DOHH2 (cell line): ENCODE data around the gene CYB5R2.

ENCODE experiments used
- H3F3A ChIP-seq: fragments of 200-600 bp; sonication (generic), shearing (Covaris generic); 2 replicates; pipeline ENCODE4 v1.6.0; 2016; ENCODE audit warnings: antibody characterized with exemption, mild to moderate bottlenecking; ENCODE audit not compliant: control insufficient read depth, insufficient read depth
- H3K27ac ChIP-seq: fragments of 200-600 bp; sonication (generic); 2 replicates; pipeline ENCODE4 v1.5.1; 2014; ENCODE audit warnings: low read depth, mild to moderate bottlenecking, low read length, moderate library complexity
- H3K27me3 ChIP-seq: fragments of 200-600 bp; sonication (generic); 2 replicates; pipeline ENCODE4 v1.6.1; 2014; ENCODE audit warnings: mild to moderate bottlenecking, low read length, mixed read lengths; ENCODE audit not compliant: control insufficient read depth
- H3K36me3 ChIP-seq: fragments of 200-600 bp; sonication (generic); 2 replicates; pipeline ENCODE4 v1.6.1; 2014; ENCODE audit warnings: mild to moderate bottlenecking, low read length, moderate library complexity, mixed read lengths; ENCODE audit not compliant: control insufficient read depth
- H3K4me1 ChIP-seq: fragments of 200-600 bp; sonication (generic); 2 replicates; pipeline ENCODE4 v1.6.1; 2014; ENCODE audit warnings: mild to moderate bottlenecking, low read length, mixed read lengths; ENCODE audit not compliant: control insufficient read depth
- H3K4me2 ChIP-seq: fragments of 200-600 bp; sonication (generic); 2 replicates; pipeline ENCODE4 v1.6.0; 2014; ENCODE audit warnings: mild to moderate bottlenecking, low read length, moderate library complexity
- H3K4me3 ChIP-seq: fragments of 200-600 bp; sonication (generic); 2 replicates; pipeline ENCODE4 v1.5.1; 2014; ENCODE audit warnings: mild to moderate bottlenecking, low read length, mixed read lengths
- H3K79me2 ChIP-seq: fragments of 200-600 bp; sonication (generic); 2 replicates; pipeline ENCODE4 v1.6.1; 2014; ENCODE audit warnings: mild to moderate bottlenecking, low read length, mixed read lengths; ENCODE audit not compliant: control insufficient read depth
- H3K9me2 ChIP-seq: fragments of 200-600 bp; sonication (generic); replicated peaks from 2 replicates; pipeline ENCODE4 v1.6.1; 2014; ENCODE audit warnings: mild to moderate bottlenecking, low read length, mixed read lengths; ENCODE audit not compliant: control insufficient read depth
- H3K9me3 ChIP-seq: fragments of 200-600 bp; sonication (generic); 2 replicates; pipeline ENCODE4 v1.6.1; 2014; ENCODE audit warnings: antibody characterized with exemption, low read length, mixed read lengths; ENCODE audit not compliant: control insufficient read depth, insufficient read depth
- H4K20me1 ChIP-seq: fragments of 200-600 bp; sonication (generic); 2 replicates; pipeline ENCODE4 v1.6.0; 2014; ENCODE audit warnings: low read depth, mild to moderate bottlenecking, antibody characterized with exemption, low read length, moderate library complexity; ENCODE audit not compliant: control insufficient read depth, insufficient read depth
- EZH2phosphoT487 ChIP-seq: fragments of 200-600 bp; sonication (generic); IDR thresholded peaks from 2 replicates; pipeline ENCODE4 v1.6.1; 2017; ENCODE audit warnings: borderline replicate concordance, mild to moderate bottlenecking, antibody characterized with exemption, low read length, moderate library complexity, mixed read lengths
- TF ChIP-seq, protein P1 (sequence below): fragments of 200-600 bp; sonication (generic); IDR thresholded peaks from one replicate; pipeline ENCODE4 v1.5.1; 2014; ENCODE audit warnings: antibody characterized with exemption, mild to moderate bottlenecking, low read depth, low read length; ENCODE audit not compliant: poor library complexity, severe bottlenecking

CYB5R2 gene

DNA sequence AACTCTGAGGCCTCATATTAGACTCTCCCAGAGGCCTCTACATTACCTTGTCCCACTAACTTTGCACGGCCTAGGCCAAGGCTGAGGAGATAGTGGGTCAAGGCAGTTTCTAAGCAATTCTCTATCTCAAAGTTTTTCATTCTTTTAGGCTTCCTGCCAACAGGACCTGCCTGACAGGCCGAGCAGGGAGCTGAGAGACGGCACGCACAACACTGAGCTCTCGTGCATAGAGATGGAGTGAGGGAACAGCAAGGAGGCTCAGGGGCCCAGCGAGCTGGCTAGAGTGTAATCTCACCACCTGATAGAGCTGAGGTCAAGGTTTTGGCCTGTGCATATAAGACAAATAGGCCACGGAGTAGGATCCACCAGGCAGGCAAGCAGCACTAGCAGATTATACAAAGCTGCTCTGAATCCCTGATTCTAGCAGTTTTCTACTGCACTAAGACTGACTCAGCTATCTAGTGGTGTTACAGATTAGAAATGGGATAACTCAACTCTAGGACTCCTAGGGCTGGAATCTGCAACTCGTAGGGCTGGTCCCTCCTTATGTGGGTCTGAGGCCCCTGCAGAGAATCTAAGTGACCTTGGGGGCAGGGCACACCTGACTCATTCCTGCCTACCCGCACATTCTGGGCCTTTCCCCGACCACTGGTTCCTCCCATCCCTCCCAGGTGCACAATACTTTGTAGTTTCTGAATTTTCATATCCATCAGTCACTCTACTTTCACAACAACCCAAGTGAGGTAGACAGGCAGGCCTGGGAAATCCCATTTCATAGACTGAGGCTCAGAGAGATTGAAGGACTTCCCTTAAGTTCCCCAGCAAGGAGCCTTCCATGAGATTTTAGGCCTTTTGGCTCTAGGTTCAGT, 1.7 kb downstream of the CYB5R2 start:
- Histone ChIP-seq H3K4me3 (no peak overlapping the region), H3K9me2 (no peaks in the 10 kb centered on the region), H3K36me3 (no peaks in the 10 kb centered on the region), H3K27me3 (peaks cover 27% of the 10 kb centered on the region), H3K4me1 (peaks cover 11% of the 10 kb centered on the region; the same call in 1 of the 2 replicates), H3K9me3 (no peaks in the 10 kb centered on the region), H4K20me1 (no peaks in the 10 kb centered on the region), H3F3A (no peaks in the 10 kb centered on the region), H3K27ac (no peak overlapping the region), H3K79me2 (no peaks in the 10 kb centered on the region), H3K4me2 (no peak overlapping the region)
- TF ChIP-seq, protein P1, sequence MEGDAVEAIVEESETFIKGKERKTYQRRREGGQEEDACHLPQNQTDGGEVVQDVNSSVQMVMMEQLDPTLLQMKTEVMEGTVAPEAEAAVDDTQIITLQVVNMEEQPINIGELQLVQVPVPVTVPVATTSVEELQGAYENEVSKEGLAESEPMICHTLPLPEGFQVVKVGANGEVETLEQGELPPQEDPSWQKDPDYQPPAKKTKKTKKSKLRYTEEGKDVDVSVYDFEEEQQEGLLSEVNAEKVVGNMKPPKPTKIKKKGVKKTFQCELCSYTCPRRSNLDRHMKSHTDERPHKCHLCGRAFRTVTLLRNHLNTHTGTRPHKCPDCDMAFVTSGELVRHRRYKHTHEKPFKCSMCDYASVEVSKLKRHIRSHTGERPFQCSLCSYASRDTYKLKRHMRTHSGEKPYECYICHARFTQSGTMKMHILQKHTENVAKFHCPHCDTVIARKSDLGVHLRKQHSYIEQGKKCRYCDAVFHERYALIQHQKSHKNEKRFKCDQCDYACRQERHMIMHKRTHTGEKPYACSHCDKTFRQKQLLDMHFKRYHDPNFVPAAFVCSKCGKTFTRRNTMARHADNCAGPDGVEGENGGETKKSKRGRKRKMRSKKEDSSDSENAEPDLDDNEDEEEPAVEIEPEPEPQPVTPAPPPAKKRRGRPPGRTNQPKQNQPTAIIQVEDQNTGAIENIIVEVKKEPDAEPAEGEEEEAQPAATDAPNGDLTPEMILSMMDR = no peak
- no peak for TF ChIP-seq EZH2phosphoT487

DNA sequence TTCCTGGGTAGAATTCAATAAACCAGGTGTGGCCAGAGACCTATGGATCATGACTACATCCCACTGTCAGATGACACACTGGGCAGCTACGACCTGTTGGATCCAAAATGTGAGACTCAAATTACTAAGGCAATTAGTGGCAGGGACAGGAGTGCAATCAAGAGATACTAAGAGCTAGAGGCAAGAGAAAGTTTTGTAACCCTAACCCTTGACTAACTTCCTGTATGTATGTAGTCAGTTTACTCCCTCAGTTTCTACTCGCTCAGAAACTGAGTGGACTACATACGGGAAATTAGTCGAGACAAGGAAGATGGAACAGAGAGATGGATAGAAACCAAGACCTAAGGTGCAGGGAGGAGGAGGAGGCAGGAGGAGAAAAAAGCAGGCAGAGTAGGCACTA, 2.7 kb downstream of the CYB5R2 start:
- H3K27ac ChIP-seq = no peak overlapping the region
- no peaks in the 10 kb centered on the region for H3K36me3 ChIP-seq
- peaks cover 24% of the 10 kb centered on the region for H3K27me3 ChIP-seq
- H3K79me2 ChIP-seq = no peaks in the 10 kb centered on the region
- no peaks in the 10 kb centered on the region for H4K20me1 ChIP-seq
- H3K4me2 ChIP-seq = no peak overlapping the region
- TF ChIP-seq, protein P1 = no peak
- no peak for TF ChIP-seq EZH2phosphoT487
- no peaks in the 10 kb centered on the region for H3K9me3 ChIP-seq
- H3K4me3 ChIP-seq = no peak overlapping the region
- H3F3A ChIP-seq = no peaks in the 10 kb centered on the region
- peaks cover 11% of the 10 kb centered on the region; the same call in 1 of the 2 replicates for H3K4me1 ChIP-seq
- H3K9me2 ChIP-seq = no peaks in the 10 kb centered on the region

GRCh38 chr11:7668911-7669310, 4.4 kb downstream of the CYB5R2 start:
- peaks cover 10% of the 10 kb centered on the region; the same call in 1 of the 2 replicates for H3K4me1 ChIP-seq
- H3K27me3 ChIP-seq = peaks cover 8% of the 10 kb centered on the region
- H3K9me2 ChIP-seq = no peaks in the 10 kb centered on the region
- H3K79me2 ChIP-seq = no peaks in the 10 kb centered on the region
- H3K27ac ChIP-seq = no peak overlapping the region
- no peak for TF ChIP-seq EZH2phosphoT487
- TF ChIP-seq, protein P1 = no peak
- no peaks in the 10 kb centered on the region for H3K9me3 ChIP-seq
- no peaks in the 10 kb centered on the region for H4K20me1 ChIP-seq
- no peak overlapping the region for H3K4me2 ChIP-seq
- H3F3A ChIP-seq = no peaks in the 10 kb centered on the region
- no peak overlapping the region for H3K4me3 ChIP-seq
- H3K36me3 ChIP-seq = no peaks in the 10 kb centered on the region
